SU-DHL-6 (cell line): ENCODE measurements around the gene MAPK12.

Experiments used
- H2AFZ ChIP-seq: fragments of 200-600 bp; sonication (generic); 2 replicates; pipeline ENCODE4 v1.6.1; 2014; ENCODE audit warnings: low read depth, mild to moderate bottlenecking, moderate library complexity, mixed read lengths, antibody characterized with exemption, low read length; ENCODE audit not compliant: severe bottlenecking
- H3F3A ChIP-seq: fragments of 200-600 bp; shearing (Covaris generic); 2 replicates; pipeline ENCODE4 v1.6.0; 2016; ENCODE audit warnings: antibody characterized with exemption, mild to moderate bottlenecking; ENCODE audit not compliant: insufficient read depth
- H3K27ac ChIP-seq: fragments of 200-600 bp; sonication (generic); 2 replicates; pipeline ENCODE4 v1.5.1; 2016; ENCODE audit warnings: low read depth, mild to moderate bottlenecking, low read length, moderate library complexity, mixed read lengths
- H3K27me3 ChIP-seq: fragments of 200-600 bp; sonication (generic), shearing (Covaris generic); 2 replicates; pipeline ENCODE4 v1.6.0; 2014; ENCODE audit warnings: mild to moderate bottlenecking, low read length
- H3K36me3 ChIP-seq: fragments of 200-600 bp; sonication (generic); 2 replicates; pipeline ENCODE4 v1.6.1; 2014; ENCODE audit warnings: mild to moderate bottlenecking, low read length, mixed read lengths
- H3K4me2 ChIP-seq: fragments of 300-600, 200-600 bp; shearing (Covaris generic), sonication (generic); 2 replicates; pipeline ENCODE4 v1.6.0; 2014; ENCODE audit warnings: low read length, low read depth, mild to moderate bottlenecking; ENCODE audit not compliant: poor library complexity, severe bottlenecking
- H3K4me3 ChIP-seq: fragments of 200-600 bp; sonication (generic); 2 replicates; pipeline ENCODE4 v1.5.1; 2014; ENCODE audit warnings: antibody characterized with exemption, low read length, mild to moderate bottlenecking, mixed read lengths; ENCODE audit not compliant: insufficient read depth, poor library complexity, severe bottlenecking
- H3K79me2 ChIP-seq: fragments of 200-600 bp; sonication (generic); 2 replicates; pipeline ENCODE4 v1.6.1; 2014; ENCODE audit warnings: mild to moderate bottlenecking, low read length, moderate library complexity; ENCODE audit not compliant: insufficient read depth
- H3K9ac ChIP-seq: fragments of 200-600 bp; sonication (generic); 2 replicates; pipeline ENCODE4 v1.7.0; 2014; ENCODE audit warnings: mild to moderate bottlenecking, low read length
- H3K9me2 ChIP-seq: fragments of 200-600 bp; sonication (generic); replicated peaks from 2 replicates; pipeline ENCODE4 v1.6.1; 2014; ENCODE audit warnings: low read length; ENCODE audit not compliant: insufficient read depth
- H3K9me3 ChIP-seq: fragments of 200-600 bp; sonication (generic); 2 replicates; pipeline ENCODE4 v1.6.1; 2014; ENCODE audit warnings: low read length, mixed read lengths; ENCODE audit not compliant: insufficient read depth
- H4K20me1 ChIP-seq: fragments of 200-600 bp; sonication (generic); 2 replicates; pipeline ENCODE4 v1.6.1; 2014; ENCODE audit warnings: low read depth, mild to moderate bottlenecking, antibody characterized with exemption, low read length, moderate library complexity, mixed read lengths
- CTCF ChIP-seq: fragments of 200-600 bp; sonication (generic); IDR thresholded peaks from one replicate; pipeline ENCODE4 v1.5.1; 2017; ENCODE audit warnings: antibody characterized with exemption, mild to moderate bottlenecking, low read length, moderate library complexity; ENCODE audit not compliant: insufficient read depth, poor library complexity, severe bottlenecking
- EZH2phosphoT487 ChIP-seq: fragments of 200-600 bp; sonication (generic), shearing (Covaris generic); conservative IDR thresholded peaks from 2 replicates; pipeline ENCODE4 v1.6.1; 2018; ENCODE audit warnings: mild to moderate bottlenecking, antibody characterized with exemption, low read length, moderate library complexity, mixed read lengths

The MAPK12 gene

GRCh38 chr22:50218153-50218995 lies 43.1 kb downstream of the MAPK12 start:
- Histone ChIP-seq H3K4me3 (no peak overlapping the region), H3K4me2 (no peak overlapping the region), H3K36me3 (no peaks in the 10 kb centered on the region), H3K9me2 (no peaks in the 10 kb centered on the region), H3K9me3 (no peaks in the 10 kb centered on the region), H3F3A (no peaks in the 10 kb centered on the region), H3K27ac (no peak overlapping the region), H2AFZ (no peak overlapping the region), H4K20me1 (no peaks in the 10 kb centered on the region), H3K27me3 (no peaks in the 10 kb centered on the region), H3K79me2 (peaks cover 6% of the 10 kb centered on the region; the same call in 1 of the 2 replicates), H3K9ac (no peak overlapping the region)
- TF ChIP-seq CTCF, result no peak
- TF ChIP-seq EZH2phosphoT487, result no peak

- TF ChIP-seq EZH2phosphoT487 (no peak), CTCF (no peak)
- Histone ChIP-seq H4K20me1 (no peaks in the 10 kb centered on the region), H3K36me3 (no peaks in the 10 kb centered on the region)
Observed at GRCh38 chr22:50217543-50218152, 43.8 kb downstream of the MAPK12 start.

GRCh38 chr22:50216684-50217520 lies 44.6 kb downstream of the MAPK12 start:
- Histone ChIP-seq H3K79me2 (peaks cover 10% of the 10 kb centered on the region; the same call in 1 of the 2 replicates), H3K9me2 (no peaks in the 10 kb centered on the region), H3K36me3 (no peaks in the 10 kb centered on the region), H3F3A (0 out of 2 replicates have a peak, but pooled peaks cover 3% of the 10 kb centered on the region), H4K20me1 (no peaks in the 10 kb centered on the region), H3K27ac (no peak overlapping the region), H3K4me3 (no peak overlapping the region), H2AFZ (no peak overlapping the region), H3K9me3 (no peaks in the 10 kb centered on the region), H3K9ac (no peak overlapping the region), H3K27me3 (no peaks in the 10 kb centered on the region), H3K4me2 (no peak overlapping the region)
- TF ChIP-seq EZH2phosphoT487 (no peak), CTCF (no peak)

More at GRCh38 chr22:50217543-50218152, 43.8 kb downstream of the MAPK12 start:
- H3F3A ChIP-seq, result no peaks in the 10 kb centered on the region
- H3K4me2 ChIP-seq, result no peak overlapping the region
- no peaks in the 10 kb centered on the region for H3K9me2 ChIP-seq
- no peak overlapping the region for H3K4me3 ChIP-seq
- peaks cover 10% of the 10 kb centered on the region; the same call in 1 of the 2 replicates for H3K79me2 ChIP-seq
- no peaks in the 10 kb centered on the region for H3K9me3 ChIP-seq
- no peak overlapping the region for H3K9ac ChIP-seq
- no peak overlapping the region for H3K27ac ChIP-seq
- no peak overlapping the region for H2AFZ ChIP-seq
- no peaks in the 10 kb centered on the region for H3K27me3 ChIP-seq
